Right lobe of liver (tissue), 6 donors: Measurements from ENCODE around the gene EEF1AKMT1. TPM values are rescaled to one million over a fixed set of nuclear protein-coding genes. Genes with fewer than 3 reads are reported as not detected.

Experiments used
- ATAC-seq, 4 donors: fragments of 200-7000 bp; cut with Tn5 transposase; one replicate each; pipeline ENCODE4 v1.9.1; 2020; ENCODE audit warnings: mild to moderate bottlenecking in 4 of 4, moderate library complexity in 4 of 4
- DNase-seq, 3 donors: peaks; one replicate each; pipeline ENCODE4 v3.0.0-alpha.2; 2020
- H3K27ac ChIP-seq, 3 donors: fragments of 200-600 bp; one replicate each; pipeline ENCODE4 v1.8.0; 2022
- H3K27me3 ChIP-seq, 2 donors: fragments of 200-600 bp; one replicate each; pipeline ENCODE4 v1.8.0; 2022
- H3K36me3 ChIP-seq, 4 donors: fragments of 200-600 bp; sonication (generic) in 1 of 4; one replicate each; pipeline versions ENCODE4 v1.5.1 to v1.8.0; 2017 to 2022; ENCODE audit warnings: control low read depth in 1 of 4
- H3K4me1 ChIP-seq, 4 donors: fragments of 200-600 bp; sonication (generic) in 1 of 4; one replicate each; pipeline versions ENCODE4 v1.5.1 to v1.8.0; 2017 to 2022; ENCODE audit warnings: control low read depth in 1 of 4
- H3K4me3 ChIP-seq, 3 donors: fragments of 200-600 bp; one replicate each; pipeline ENCODE4 v1.8.0; 2022
- H3K9me3 ChIP-seq, 4 donors: fragments of 200-600 bp; sonication (generic) in 1 of 4; one replicate each; pipeline versions ENCODE4 v1.5.1 to v1.8.0; 2017 to 2022; ENCODE audit warnings: control low read depth in 1 of 4
- CTCF ChIP-seq, 4 donors: fragments of 200-600 bp in 3 of 4; fragments of 450-650 bp in 1 of 4; IDR thresholded peaks; one replicate each; pipeline versions ENCODE4 v1.5.1 to v1.8.0; 2016 to 2022; ENCODE audit warnings: antibody characterized with exemption in 4 of 4, mild to moderate bottlenecking in 2 of 4
- POLR2A ChIP-seq: fragments of 450-650 bp; IDR thresholded peaks from one replicate; pipeline ENCODE4 v1.6.1; 2017; ENCODE audit warnings: antibody characterized with exemption, mild to moderate bottlenecking
- WGBS: methylation state at CpG from one replicate; pipeline ENCODE4 v1.1.6; 2018; ENCODE audit warnings: low coverage, low lambda C conversion rate; ENCODE audit not compliant: insufficient coverage; ENCODE audit errors: missing lambda C conversion rate; 5-methylcytosine and 5-hydroxymethylcytosine counted together
- intact Hi-C, 2 donors: fragments of 100-400 bp; cut with DNase I; formaldehyde crosslinking; loops; one replicate each; pipeline versions ENCODE4 v1.11.2 to v1.14.1; 2022
- total RNA-seq, 6 experiments: library from RNA; depleted of rRNA in 2 of 6; stranded (reverse); fragments of >200 nt in 2 of 6; fragmentation: NEBNext Ultra II Directional in 3 of 6; extraction: Animal tissue kit (Norgen Biotek cat#: 25700) in 3 of 6; gene quantifications; one replicate each; pipeline versions ENCODE4 v1.1.0 to v1.2.4, GENCODE V29; 2016 to 2023
- donor health status: DM: no; HTN: yes; CAD: no.
- donor health status: DM: no; HTN: no; CAD: no.
- donor health status: DM: no; HTN: no; CAD: no.
- donor health status: DM: no; HTN: yes; CAD: no.
- donor health status: DM: no; HTN: yes; CAD: no.

Gene EEF1AKMT1
- total RNA-seq, 6 experiments from 2014 or later = 5.5 to 10.3 (median 6.3) TPM

GRCh38 chr13:20699715-20700114, 74.0 kb downstream of the EEF1AKMT1 start:
- intact Hi-C loops = loop anchor here in 1 of 2 donors (10.0 kb wide), 1 partner anchor 205 kb away; no protein-coding TSS in a partner anchor
- no peaks in the 10 kb centered on the region for H3K36me3 ChIP-seq
- no peaks in the 10 kb centered on the region for H3K9me3 ChIP-seq
- 80% methylated on average over 8 of the region's 9 CpGs for WGBS
- no peaks in the 10 kb centered on the region for H3K4me1 ChIP-seq
- DNase-seq = no peak
- H3K27me3 ChIP-seq = peaks cover 0 to 6% of the 10 kb centered on the region in 2 donors
- H3K4me3 ChIP-seq = no peak overlapping the region
- no peak overlapping the region for H3K27ac ChIP-seq
- TF ChIP-seq CTCF (IDR thresholded peaks at IDR 0.05) = no peak
- no peak for TF ChIP-seq POLR2A
- ATAC-seq = no peak

- no peak for ATAC-seq
- no peaks in the 10 kb centered on the region for H3K27me3 ChIP-seq
- no peak overlapping the region for H3K27ac ChIP-seq
- intact Hi-C loops = no loop called here
- TF ChIP-seq POLR2A (no peak), CTCF (IDR thresholded peaks at IDR 0.05) (no peak)
- no peak overlapping the region for H3K4me3 ChIP-seq
- WGBS = 66% methylated on average over 4 of the region's 4 CpGs
- no peaks in the 10 kb centered on the region for H3K9me3 ChIP-seq
- H3K4me1 ChIP-seq = no peaks in the 10 kb centered on the region
- H3K36me3 ChIP-seq = no peaks in the 10 kb centered on the region
- DNase-seq = no peak
These were observed 77.7 kb downstream of the EEF1AKMT1 start for GRCh38 chr13:20696073-20696472.

GRCh38 chr13:20691616-20692015, 82.1 kb downstream of the EEF1AKMT1 start:
- Histone ChIP-seq H3K27me3 (no peaks in the 10 kb centered on the region), H3K4me1 (no peaks in the 10 kb centered on the region), H3K9me3 (peaks cover 0 to 2% (median 0%) of the 10 kb centered on the region in 4 donors), H3K27ac (no peak overlapping the region), H3K4me3 (no peak overlapping the region), H3K36me3 (no peaks in the 10 kb centered on the region)
- 60% methylated on average over 4 of the region's 4 CpGs for WGBS
- no peak for ATAC-seq
- DNase-seq = no peak
- TF ChIP-seq POLR2A = no peak
- no peak for TF ChIP-seq CTCF (IDR thresholded peaks at IDR 0.05)
- intact Hi-C loops = no loop called here

GRCh38 chr13:20689291-20689690, 84.5 kb downstream of the EEF1AKMT1 start:
- no peak for TF ChIP-seq POLR2A
- no peak for TF ChIP-seq CTCF (IDR thresholded peaks at IDR 0.05)
- H3K4me1 ChIP-seq = no peaks in the 10 kb centered on the region
- intact Hi-C loops = no loop called here
- no peak overlapping the region for H3K27ac ChIP-seq
- H3K9me3 ChIP-seq = peaks cover 0 to 2% (median 0%) of the 10 kb centered on the region in 4 donors
- H3K27me3 ChIP-seq = no peaks in the 10 kb centered on the region
- peaks cover 0 to 2% (median 0%) of the 10 kb centered on the region in 4 donors for H3K36me3 ChIP-seq
- DNase-seq = no peak
- 90% methylated on average over 3 of the region's 3 CpGs for WGBS
- no peak for ATAC-seq
- H3K4me3 ChIP-seq = no peak overlapping the region
